ENCODE results near the gene NEMP1. TPM values are rescaled to one million over a fixed set of nuclear protein-coding genes. Genes with fewer than 3 reads are reported as not detected.
A peak's percentile ranks its signal among the peaks of the same experiment; 100 is the strongest.

Gene NEMP1
- total and polyA plus RNA-seq, 2 of the 13 experiments (the other 11 are each of a cell fraction or from before 2014, with no cell fraction given) = 11.4 to 12.9 TPM

- peak; percentile 37; the same call in 1 of the 2 replicates for TF ChIP-seq KLF12 (CRISPR knock-in tag; IDR thresholded peaks at IDR 0.05; ENCODE audit: borderline replicate concordance)
- TF ChIP-seq SMAD3 (CRISPR knock-in tag; IDR thresholded peaks at IDR 0.05) = peak; percentile 43; the same call in 1 of the 2 replicates
- TF ChIP-seq CHD2 (IDR thresholded peaks at IDR 0.05; ENCODE audit: low read depth, low read length) = no peak
- peak; percentile 83; the same call in 1 of the 2 replicates for TF ChIP-seq RNF2 (conservative IDR thresholded peaks at IDR 0.05; ENCODE audit: low read depth)
- TF ChIP-seq ZNF282 (IDR thresholded peaks at IDR 0.05; ENCODE audit: partially characterized antibody) = no peak
- no peak for TF ChIP-seq NR2F2 (IDR thresholded peaks at IDR 0.05; ENCODE audit: borderline replicate concordance, low read depth)
- 0 out of 2 replicates have a peak, but pooled peaks have one; percentile 44 for TF ChIP-seq KLF13 (CRISPR knock-in tag; IDR thresholded peaks at IDR 0.05)
- TF ChIP-seq DRAP1 (CRISPR knock-in tag; IDR thresholded peaks at IDR 0.05) = peak; percentile 48; the same call in 1 of the 2 replicates
- no peak for TF ChIP-seq NFIC (IDR thresholded peaks at IDR 0.05; ENCODE audit: low read length)
- TF ChIP-seq TBX2 (CRISPR knock-in tag; IDR thresholded peaks at IDR 0.05; ENCODE audit: borderline replicate concordance) = peak; percentile 79
- no peak for TF ChIP-seq KIAA2018 (CRISPR knock-in tag; IDR thresholded peaks at IDR 0.05; ENCODE audit: borderline replicate concordance)
- no peak for TF ChIP-seq ZNF354B (CRISPR knock-in tag; IDR thresholded peaks at IDR 0.05)
- TF ChIP-seq ZNF276 (CRISPR knock-in tag; IDR thresholded peaks at IDR 0.05; ENCODE audit: low read depth) = peak; percentile 30; the same call in 1 of the 2 replicates
- TF ChIP-seq TFDP1 (CRISPR knock-in tag; IDR thresholded peaks at IDR 0.05; ENCODE audit: borderline replicate concordance) = peak; percentile 86; the same call in 1 of the 2 replicates
- 0 out of 2 replicates have a peak, but pooled peaks have one; percentile 53 for TF ChIP-seq ZNF563 (CRISPR knock-in tag; IDR thresholded peaks at IDR 0.05)
- no peak for TF ChIP-seq SMARCE1 (IDR thresholded peaks at IDR 0.05; ENCODE audit: borderline replicate concordance)
- TF ChIP-seq TOE1 (CRISPR knock-in tag; IDR thresholded peaks at IDR 0.05) = no peak
- TF ChIP-seq PAX8 (CRISPR knock-in tag; IDR thresholded peaks at IDR 0.05; ENCODE audit: borderline replicate concordance) = no peak
Measured at GRCh38 chr12:57088354-57089270, 10.0 kb upstream of the NEMP1 start, which contains the start of gene NAB2 (continued).

Data from HepG2 (cell line).